ENCODE data around the gene MAPRE3.

Gene MAPRE3

GRCh38 chr2:27018142-27018541, 47.7 kb downstream of the MAPRE3 start:
- FAIRE-seq, result no peak

GRCh38 chr2:27019459-27019858, 49.0 kb downstream of the MAPRE3 start:
- FAIRE-seq, result no peak

- FAIRE-seq, result no peak
Observed at GRCh38 chr2:27019931-27020855, 49.8 kb downstream of the MAPRE3 start.

GRCh38 chr2:27021253-27022049, 51.0 kb downstream of the MAPRE3 start:
- no peak for FAIRE-seq

GRCh38 chr2:27023740-27024139, 53.3 kb downstream of the MAPRE3 start:
- no peak for FAIRE-seq

- FAIRE-seq, result no peak
Observed at GRCh38 chr2:27024188-27024587, 53.8 kb downstream of the MAPRE3 start.

- no peak for FAIRE-seq
Observed at GRCh38 chr2:27024812-27025211, 54.4 kb downstream of the MAPRE3 start.

- FAIRE-seq, result no peak
Observed at GRCh38 chr2:27025281-27025800, 54.9 kb downstream of the MAPRE3 start.

- no peak for FAIRE-seq
Observed at GRCh38 chr2:27025861-27026851, 55.7 kb downstream of the MAPRE3 start.

- FAIRE-seq, result no peak
Observed at GRCh38 chr2:27027211-27027651, 56.8 kb downstream of the MAPRE3 start.

- FAIRE-seq, result no peak
Observed at GRCh38 chr2:27029051-27029450, 58.6 kb downstream of the MAPRE3 start.

GRCh38 chr2:27032495-27033252, 62.2 kb downstream of the MAPRE3 start, which contains the start of gene TMEM214:
TSS of gene TMEM214 (plus strand) at chr2:27032965. CDS start at chr2:27033016, 51 bp downstream.
- no peak for FAIRE-seq

GRCh38 chr2:27033253-27033852, 62.9 kb downstream of the MAPRE3 start:
- FAIRE-seq, result no peak

GRCh38 chr2:27038012-27038411, 67.6 kb downstream of the MAPRE3 start:
- FAIRE-seq, result no peak

- no peak for FAIRE-seq
Observed at GRCh38 chr2:27038631-27039339, 68.3 kb downstream of the MAPRE3 start.

GRCh38 chr2:27039426-27039825, 69.0 kb downstream of the MAPRE3 start:
- FAIRE-seq, result no peak

- FAIRE-seq, result no peak
Observed at GRCh38 chr2:27039871-27040270, 69.4 kb downstream of the MAPRE3 start.

- no peak for FAIRE-seq
Observed at GRCh38 chr2:27040282-27040681, 69.8 kb downstream of the MAPRE3 start.

- FAIRE-seq, result no peak
Observed at GRCh38 chr2:27041752-27042151, 71.3 kb downstream of the MAPRE3 start.

GRCh38 chr2:27042159-27042661, 71.8 kb downstream of the MAPRE3 start:
- FAIRE-seq, result no peak
